HepG2 (cell line): ENCODE results near the gene ZFP69B. TPM values are rescaled to one million over a fixed set of nuclear protein-coding genes. Genes with fewer than 3 reads are reported as not detected.

Source experiments
- AKNA ChIP-seq: sonication (generic); formaldehyde crosslinking; IDR thresholded peaks from 2 replicates; pipeline ENCODE4 v1.4.0; 2020; ENCODE audit warnings: missing genetic modification reagents, borderline replicate concordance
- EEA1 ChIP-seq: sonication (generic); formaldehyde crosslinking; IDR thresholded peaks from 2 replicates; pipeline ENCODE4 v1.5.1; 2020; ENCODE audit warnings: mild to moderate bottlenecking, missing genetic modification reagents, borderline replicate concordance
- ESRRA ChIP-seq: sonication (generic); formaldehyde crosslinking; IDR thresholded peaks from 2 replicates; pipeline ENCODE4 v1.5.1; 2020; ENCODE audit warnings: mild to moderate bottlenecking, low read depth, missing genetic modification reagents
- FLYWCH1 ChIP-seq: sonication (generic); formaldehyde crosslinking; IDR thresholded peaks from 2 replicates; pipeline ENCODE4 v1.8.1; 2023; ENCODE audit warnings: mild to moderate bottlenecking, missing genetic modification reagents
- KLF12 ChIP-seq: sonication (generic); formaldehyde crosslinking; IDR thresholded peaks from 2 replicates; pipeline ENCODE4 v1.4.0; 2020; ENCODE audit warnings: missing genetic modification reagents, borderline replicate concordance
- MEIS2 ChIP-seq: sonication (generic); formaldehyde crosslinking; IDR thresholded peaks from 2 replicates; pipeline ENCODE4 v1.9.0; 2021; ENCODE audit warnings: mild to moderate bottlenecking, missing genetic modification reagents
- MTA1 ChIP-seq: sonication (generic); formaldehyde crosslinking; IDR thresholded peaks from 2 replicates; pipeline ENCODE4 v1.4.0; 2020; ENCODE audit warnings: missing genetic modification reagents, mild to moderate bottlenecking, borderline replicate concordance
- NR1H2 ChIP-seq: sonication (generic); formaldehyde crosslinking; IDR thresholded peaks from 2 replicates; pipeline ENCODE4 v1.8.1; 2022; ENCODE audit warnings: low read depth, missing genetic modification reagents, borderline replicate concordance
- ONECUT2 ChIP-seq: sonication (generic); formaldehyde crosslinking; IDR thresholded peaks from 2 replicates; pipeline ENCODE4 v1.4.0; 2020; ENCODE audit warnings: missing genetic modification reagents
- PHF5A ChIP-seq: IDR thresholded peaks from one replicate; pipeline ENCODE4 v1.6.1; 2018; ENCODE audit warnings: low read depth, missing genetic modification reagents; ENCODE audit not compliant: unreplicated experiment
- PHF8 ChIP-seq: sonication (generic); formaldehyde crosslinking; IDR thresholded peaks from 2 replicates; pipeline ENCODE4 v1.5.0; 2020; ENCODE audit warnings: missing genetic modification reagents
- RBAK ChIP-seq: sonication (generic); formaldehyde crosslinking; IDR thresholded peaks from 2 replicates; pipeline ENCODE4 v1.5.1; 2020; ENCODE audit warnings: mild to moderate bottlenecking, missing genetic modification reagents
- TOE1 ChIP-seq: sonication (generic); formaldehyde crosslinking; IDR thresholded peaks from 2 replicates; pipeline ENCODE4 v1.4.0; 2020; ENCODE audit warnings: mild to moderate bottlenecking, missing genetic modification reagents
- ZBTB44 ChIP-seq: sonication (generic); formaldehyde crosslinking; IDR thresholded peaks from 2 replicates; pipeline ENCODE4 v1.4.0; 2020; ENCODE audit warnings: missing genetic modification reagents
- ZNF224 ChIP-seq: sonication (generic); formaldehyde crosslinking; IDR thresholded peaks from 2 replicates; pipeline ENCODE4 v1.5.0; 2020; ENCODE audit warnings: mild to moderate bottlenecking, missing genetic modification reagents
- ZNF263 ChIP-seq: sonication (generic); formaldehyde crosslinking; IDR thresholded peaks from 2 replicates; pipeline ENCODE4 v1.4.0; 2020; ENCODE audit warnings: missing genetic modification reagents
- ZNF441 ChIP-seq: sonication (generic); formaldehyde crosslinking; IDR thresholded peaks from 2 replicates; pipeline ENCODE4 v1.7.0; 2021; ENCODE audit warnings: missing genetic modification reagents, borderline replicate concordance
- ZNF567 ChIP-seq: sonication (generic); formaldehyde crosslinking; IDR thresholded peaks from 2 replicates; pipeline ENCODE4 v1.8.1; 2023; ENCODE audit warnings: mild to moderate bottlenecking, missing genetic modification reagents, borderline replicate concordance
- ZNF75D ChIP-seq: sonication (generic); formaldehyde crosslinking; IDR thresholded peaks from 2 replicates; pipeline ENCODE4 v1.8.1; 2023; ENCODE audit warnings: missing genetic modification reagents, mild to moderate bottlenecking, borderline replicate concordance
- ZNF777 ChIP-seq: sonication (generic); formaldehyde crosslinking; IDR thresholded peaks from 2 replicates; pipeline ENCODE4 v1.4.0; 2020; ENCODE audit warnings: missing genetic modification reagents
- ZSCAN30 ChIP-seq: sonication (generic); formaldehyde crosslinking; IDR thresholded peaks from 2 replicates; pipeline ENCODE4 v1.5.0; 2020; ENCODE audit warnings: mild to moderate bottlenecking, missing genetic modification reagents
- polyA plus RNA-seq, 8 experiments: library from polyadenylated mRNA; depleted of rRNA in 3 of 8; stranded (reverse) in 7 of 8; unstranded in 1 of 8; fragments of >200 nt; fragmentation: Illumina TruSeq in 4 of 8; extraction: Trizol in 4 of 8; gene quantifications; 2 replicates each; pipeline versions ENCODE4 v1.2.1 to v1.2.3, GENCODE V29; 2011 to 2016; ENCODE audit warnings: low read depth in 4 of 8, missing spikeins in 1 of 8, mixed read lengths in 1 of 8; ENCODE audit not compliant: insufficient read depth in 1 of 8
- total RNA-seq, 5 experiments: library from RNA; depleted of rRNA; stranded (reverse); fragments of >200 nt; fragmentation: Illumina TruSeq; extraction: Trizol; gene quantifications; 2 replicates each; pipeline ENCODE4 v1.2.3, GENCODE V29; 2016; ENCODE audit warnings: low read depth in 1 of 5

ZFP69B gene
- total and polyA plus RNA-seq, 2 of the 13 experiments (the other 11 are each of a cell fraction or from before 2014, with no cell fraction given) = 4.6 to 7.7 TPM

- TF ChIP-seq EEA1 (CRISPR knock-in tag) (0 out of 2 replicates have a peak, but pooled peaks have one; percentile 74), ZSCAN30 (CRISPR knock-in tag) (no peak), PHF5A (CRISPR knock-in tag) (no peak), ESRRA (CRISPR knock-in tag) (0 out of 2 replicates have a peak, but pooled peaks have one; percentile 39), MTA1 (CRISPR knock-in tag) (peak; percentile 30; the same call in 1 of the 2 replicates), ZNF263 (CRISPR knock-in tag) (no peak), MEIS2 (CRISPR knock-in tag) (peak; percentile 25; the same call in 1 of the 2 replicates), ONECUT2 (CRISPR knock-in tag) (no peak), AKNA (CRISPR knock-in tag) (no peak), FLYWCH1 (CRISPR knock-in tag) (no peak), ZNF75D (CRISPR knock-in tag) (no peak), PHF8 (CRISPR knock-in tag) (peak; percentile 67; the same call in 1 of the 2 replicates), ZBTB44 (CRISPR knock-in tag) (0 out of 2 replicates have a peak, but pooled peaks have one; percentile 18), ZNF777 (CRISPR knock-in tag) (peak; percentile 73), ZNF567 (CRISPR knock-in tag) (no peak), ZNF224 (CRISPR knock-in tag) (no peak), ZNF441 (CRISPR knock-in tag) (0 out of 2 replicates have a peak, but pooled peaks have one; percentile 24), NR1H2 (no peak), RBAK (CRISPR knock-in tag) (no peak), KLF12 (CRISPR knock-in tag) (no peak; the same call in 1 of the 2 replicates), TOE1 (CRISPR knock-in tag) (no peak; the same call in 1 of the 2 replicates)
Observed at GRCh38 chr1:40476924-40477677, 26.8 kb downstream of the ZFP69B start, which contains the start of gene ZFP69 (continued).
